Subcutaneous adipose tissue (tissue), 4 donors: Measurements from ENCODE around the gene ALMS1. TPM values are rescaled to one million over a fixed set of nuclear protein-coding genes. Genes with fewer than 3 reads are reported as not detected.

Experiments used
- CTCF ChIP-seq: fragments of 450-650 bp; IDR thresholded peaks from one replicate; pipeline ENCODE4 v1.5.1; 2016; ENCODE audit warnings: low read depth, mild to moderate bottlenecking, control low read depth, antibody characterized with exemption, moderate library complexity
- total RNA-seq, 4 donors: library from RNA; depleted of rRNA; stranded (reverse); fragments of >200 nt; gene quantifications; one replicate each; pipeline ENCODE4 v1.1.0, GENCODE V29; 2016

ALMS1 gene
- total RNA-seq, 4 donors from 2014 or later = 24.0 to 48.2 (median 35.1) TPM

DNA sequence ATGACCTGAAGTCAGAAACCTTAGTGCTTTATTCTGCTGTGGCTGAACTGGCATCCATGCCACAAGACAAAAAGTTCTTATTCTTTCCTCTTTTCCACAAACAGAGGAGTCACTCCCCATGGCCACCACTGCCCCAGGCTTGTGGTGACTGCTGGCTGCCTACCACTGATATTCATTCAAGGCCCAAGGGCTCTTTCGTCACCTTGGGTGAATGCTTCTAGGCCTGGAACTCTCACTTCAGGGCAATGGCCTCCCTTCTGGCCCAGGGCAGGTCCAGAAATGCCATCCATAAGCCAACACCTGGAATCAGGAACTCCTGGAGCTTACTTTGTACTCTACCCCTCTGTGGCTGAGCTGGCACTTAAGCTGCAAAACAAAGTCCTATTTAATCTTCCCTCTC lies 146.7 kb downstream of the ALMS1 start:
- TF ChIP-seq CTCF = no peak

DNA sequence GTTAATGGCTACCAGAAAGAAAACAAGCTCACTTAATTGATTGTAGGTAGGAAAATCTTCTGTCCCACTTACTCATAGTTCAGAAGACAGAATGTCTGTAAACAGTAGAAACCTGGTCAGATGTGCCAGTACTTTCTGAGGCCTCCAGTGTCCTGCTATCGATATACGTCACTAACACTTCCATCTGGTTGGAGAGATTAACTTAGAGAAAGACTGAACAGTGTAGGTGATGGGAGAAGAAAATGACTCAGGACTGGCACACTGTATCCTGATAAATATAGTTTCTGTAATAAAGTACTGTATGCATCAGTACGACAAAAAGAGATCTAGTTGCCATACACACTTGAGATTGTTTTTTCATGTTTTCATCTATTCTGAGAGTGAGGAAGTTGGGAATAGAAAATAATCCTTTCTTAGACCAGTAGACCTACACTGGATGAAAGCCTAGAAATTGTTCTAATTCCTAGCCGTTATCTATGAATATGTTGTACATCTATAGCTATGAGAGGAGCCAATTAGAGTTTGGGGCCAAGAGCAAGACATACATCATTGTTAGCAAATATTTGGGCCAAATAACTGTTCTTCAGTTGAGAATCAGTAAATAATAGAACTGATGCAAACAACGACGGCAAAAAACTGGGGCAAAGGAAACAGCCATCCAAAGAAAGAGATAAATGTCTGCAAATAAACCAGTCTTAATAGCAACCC lies 150.7 kb downstream of the ALMS1 start:
- TF ChIP-seq CTCF = no peak

- TF ChIP-seq CTCF = no peak
These were observed 175.8 kb downstream of the ALMS1 start for GRCh38 chr2:73561422-73561821.

GRCh38 chr2:73564986-73565385 lies 179.3 kb downstream of the ALMS1 start:
- TF ChIP-seq CTCF = no peak

DNA sequence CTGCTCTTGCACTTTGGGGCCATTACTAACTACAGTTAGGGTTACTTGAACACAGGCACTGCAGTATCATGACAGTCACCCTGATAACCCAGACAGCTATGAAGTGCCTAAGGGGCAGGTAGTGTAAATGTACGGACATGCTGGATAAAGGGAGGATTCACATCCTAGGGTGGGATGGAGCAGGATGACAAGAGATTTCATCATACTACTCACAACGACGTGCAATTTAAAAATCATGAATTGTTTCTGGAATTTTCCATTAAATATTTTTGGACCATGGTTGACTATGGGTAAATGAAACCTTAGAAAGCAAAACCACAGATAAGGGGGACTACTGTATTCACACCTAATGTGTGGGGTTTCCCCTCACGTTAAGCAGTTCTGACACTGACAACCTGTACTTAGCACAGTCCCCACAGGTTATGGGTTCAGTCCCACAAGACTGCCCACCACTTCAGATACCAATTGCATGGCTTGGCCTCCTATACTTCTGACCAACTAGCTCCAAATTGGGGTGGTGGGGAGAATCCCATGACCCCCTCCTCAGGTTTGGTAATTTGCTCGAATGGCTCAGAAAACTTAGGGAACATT lies 180.7 kb downstream of the ALMS1 start:
- TF ChIP-seq CTCF = no peak

DNA sequence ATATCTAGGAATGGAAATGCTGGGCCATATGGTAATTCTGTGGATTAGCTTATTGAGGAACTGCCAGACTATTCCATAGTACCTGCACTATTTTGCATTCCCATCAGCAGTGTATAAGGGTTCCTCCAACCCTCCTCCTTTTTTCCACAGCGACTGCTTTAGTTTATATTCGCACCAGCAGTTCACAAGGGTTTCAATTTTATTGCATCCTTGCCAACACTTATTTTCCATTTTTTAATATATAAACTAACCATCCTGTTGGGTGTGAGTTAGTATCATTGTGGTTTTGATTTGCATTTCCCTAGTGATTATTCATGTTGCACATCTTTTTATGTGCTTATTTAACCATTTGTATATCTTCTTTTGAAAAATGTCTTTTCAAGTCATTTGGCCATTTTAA lies 189.6 kb downstream of the ALMS1 start:
- TF ChIP-seq CTCF = no peak

DNA sequence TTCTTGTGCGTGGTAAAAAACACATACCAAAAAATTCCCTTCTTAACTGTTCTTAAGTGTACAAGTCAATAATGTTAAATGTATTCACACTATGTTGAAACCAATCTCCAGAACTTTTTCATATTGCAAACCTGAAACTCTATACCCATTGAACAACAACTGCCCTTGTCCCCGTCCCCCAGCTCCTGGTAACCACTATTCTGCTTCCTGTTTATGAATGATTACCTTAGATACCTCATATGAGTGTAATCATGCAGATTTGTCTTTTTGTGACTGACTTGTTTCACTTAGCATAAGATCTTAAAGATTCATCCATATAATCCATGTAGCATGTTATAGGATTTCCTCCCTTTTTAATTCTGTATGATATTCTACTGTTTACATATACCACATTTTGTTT lies 196.7 kb downstream of the ALMS1 start:
- TF ChIP-seq CTCF = no peak
